Measurements from ENCODE around the gene RHBDF1. TPM values are rescaled to one million over a fixed set of nuclear protein-coding genes. Genes with fewer than 3 reads are reported as not detected.

The RHBDF1 gene
- total RNA-seq, 4 donors from 2014 or later: 11.9 to 179 (median 33.8) TPM

DNA sequence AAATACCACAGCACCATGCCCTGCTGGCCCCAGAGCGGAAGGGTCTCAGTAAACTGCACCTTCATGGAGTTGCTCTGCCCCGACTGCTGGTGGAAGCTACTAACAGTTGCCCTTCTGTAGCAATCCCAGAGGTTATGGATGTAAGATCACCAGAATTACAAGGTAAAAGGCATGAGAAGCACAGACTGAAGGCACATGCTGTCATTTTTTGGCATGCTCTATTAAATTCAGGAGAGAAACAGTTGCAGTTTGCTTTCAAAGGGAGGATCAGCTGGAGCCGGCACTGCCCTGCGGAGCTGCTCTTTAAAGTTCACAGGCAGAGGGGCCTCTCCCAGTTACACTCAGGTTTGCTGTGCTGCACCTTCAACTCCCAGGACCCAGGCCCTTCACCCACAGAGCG lies 46.9 kb upstream of the RHBDF1 start:
- no peak for DNase-seq
- no peak overlapping the region for H3K4me3 ChIP-seq
- 94% methylated on average over 5 of the region's 5 CpGs; no CpG with 5 or more reads in 1 of the 2 donors for WGBS, 2 donors (ENCODE audit: low coverage in 1 of 2)
- no peak overlapping the region for H3K27ac ChIP-seq
- no peaks in the 10 kb centered on the region for H3K36me3 ChIP-seq
- in situ Hi-C loops (cut with MboI; ENCODE audit: low pct_ligation_motif_present in 1 of 4, low pct_unique_long_range_greater_than_20kb in 1 of 4, low sequenced_read_pairs in 3 of 4): no loop called here
- H3K4me1 ChIP-seq: peaks cover 0 to 8% (median 4%) of the 10 kb centered on the region in 4 donors
- no peak for TF ChIP-seq EP300 (IDR thresholded peaks at IDR 0.05; ENCODE audit: low read depth)
- no peak for TF ChIP-seq POLR2AphosphoS5 (IDR thresholded peaks at IDR 0.05)
- TF ChIP-seq, protein P1, sequence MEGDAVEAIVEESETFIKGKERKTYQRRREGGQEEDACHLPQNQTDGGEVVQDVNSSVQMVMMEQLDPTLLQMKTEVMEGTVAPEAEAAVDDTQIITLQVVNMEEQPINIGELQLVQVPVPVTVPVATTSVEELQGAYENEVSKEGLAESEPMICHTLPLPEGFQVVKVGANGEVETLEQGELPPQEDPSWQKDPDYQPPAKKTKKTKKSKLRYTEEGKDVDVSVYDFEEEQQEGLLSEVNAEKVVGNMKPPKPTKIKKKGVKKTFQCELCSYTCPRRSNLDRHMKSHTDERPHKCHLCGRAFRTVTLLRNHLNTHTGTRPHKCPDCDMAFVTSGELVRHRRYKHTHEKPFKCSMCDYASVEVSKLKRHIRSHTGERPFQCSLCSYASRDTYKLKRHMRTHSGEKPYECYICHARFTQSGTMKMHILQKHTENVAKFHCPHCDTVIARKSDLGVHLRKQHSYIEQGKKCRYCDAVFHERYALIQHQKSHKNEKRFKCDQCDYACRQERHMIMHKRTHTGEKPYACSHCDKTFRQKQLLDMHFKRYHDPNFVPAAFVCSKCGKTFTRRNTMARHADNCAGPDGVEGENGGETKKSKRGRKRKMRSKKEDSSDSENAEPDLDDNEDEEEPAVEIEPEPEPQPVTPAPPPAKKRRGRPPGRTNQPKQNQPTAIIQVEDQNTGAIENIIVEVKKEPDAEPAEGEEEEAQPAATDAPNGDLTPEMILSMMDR (IDR thresholded peaks at IDR 0.05): no peak
- no peak for TF ChIP-seq POLR2A (IDR thresholded peaks at IDR 0.05)
- H3K9me3 ChIP-seq: no peaks in the 10 kb centered on the region
- H3K27me3 ChIP-seq: no peaks in the 10 kb centered on the region
- intact Hi-C loops (cut with DNase I; ENCODE audit: low total_unique reads): no loop called here

GRCh38 chr16:118857-119256 lies 46.4 kb upstream of the RHBDF1 start:
- H3K27ac ChIP-seq: no peak overlapping the region
- H3K36me3 ChIP-seq: no peaks in the 10 kb centered on the region
- H3K4me1 ChIP-seq: peaks cover 0 to 8% (median 4%) of the 10 kb centered on the region in 4 donors
- in situ Hi-C loops (cut with MboI; ENCODE audit: low pct_ligation_motif_present in 1 of 4, low pct_unique_long_range_greater_than_20kb in 1 of 4, low sequenced_read_pairs in 3 of 4) (no loop called here), intact Hi-C loops (cut with DNase I; ENCODE audit: low total_unique reads) (no loop called here)
- 92% methylated on average over 1 of the region's 2 CpGs; no CpG with 5 or more reads in 1 of the 2 donors for WGBS, 2 donors (ENCODE audit: low coverage in 1 of 2)
- H3K4me3 ChIP-seq: no peak overlapping the region
- no peak for DNase-seq
- no peaks in the 10 kb centered on the region for H3K9me3 ChIP-seq
- no peak for TF ChIP-seq POLR2AphosphoS5 (IDR thresholded peaks at IDR 0.05)
- no peak for TF ChIP-seq POLR2A (IDR thresholded peaks at IDR 0.05)
- TF ChIP-seq EP300 (IDR thresholded peaks at IDR 0.05; ENCODE audit: low read depth): no peak
- TF ChIP-seq, protein P1 (IDR thresholded peaks at IDR 0.05): no peak
- H3K27me3 ChIP-seq: no peaks in the 10 kb centered on the region

GRCh38 chr16:117379-118365 lies 45.2 kb upstream of the RHBDF1 start:
- intact Hi-C loops (cut with DNase I; ENCODE audit: low total_unique reads): no loop called here
- no peaks in the 10 kb centered on the region for H3K9me3 ChIP-seq
- in situ Hi-C loops (cut with MboI; ENCODE audit: low pct_ligation_motif_present in 1 of 4, low pct_unique_long_range_greater_than_20kb in 1 of 4, low sequenced_read_pairs in 3 of 4): no loop called here
- H3K4me1 ChIP-seq: peaks cover 0 to 8% (median 4%) of the 10 kb centered on the region in 4 donors
- no peak overlapping the region for H3K27ac ChIP-seq
- H3K4me3 ChIP-seq: no peak overlapping the region
- H3K27me3 ChIP-seq: no peaks in the 10 kb centered on the region
- 59% methylated on average over 19 of the region's 19 CpGs; no CpG with 5 or more reads in 1 of the 2 donors for WGBS, 2 donors (ENCODE audit: low coverage in 1 of 2)
- no peak for TF ChIP-seq POLR2A (IDR thresholded peaks at IDR 0.05)
- TF ChIP-seq, protein P1 (IDR thresholded peaks at IDR 0.05): peak; percentile 68 to 79 (median 69)
- DNase-seq: peak; percentile 81
- H3K36me3 ChIP-seq: no peaks in the 10 kb centered on the region

DNA sequence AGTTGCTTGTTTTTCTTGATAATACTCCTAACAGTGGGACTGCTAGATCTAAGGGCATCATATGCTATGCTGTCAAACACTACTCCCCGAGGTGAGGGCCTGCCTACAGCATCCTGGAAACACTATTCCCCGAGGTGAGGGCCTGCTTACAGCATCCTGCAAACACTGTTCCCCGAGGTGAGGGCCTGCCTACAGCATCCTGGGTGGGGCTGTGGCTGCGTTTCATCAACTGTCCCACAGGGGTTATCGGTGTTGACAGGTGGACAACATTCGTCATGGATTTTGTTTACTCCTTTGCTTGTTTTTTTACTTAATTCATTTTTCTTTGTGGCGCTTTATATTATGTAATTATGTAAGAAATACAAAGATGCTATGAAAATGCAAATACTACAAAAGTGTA lies 43.6 kb upstream of the RHBDF1 start:
- in situ Hi-C loops (cut with MboI; ENCODE audit: low pct_ligation_motif_present in 1 of 4, low pct_unique_long_range_greater_than_20kb in 1 of 4, low sequenced_read_pairs in 3 of 4): no loop called here

More for the DNA sequence above, 43.6 kb upstream of the RHBDF1 start:
- Histone ChIP-seq H3K27ac (no peak overlapping the region), H3K4me1 (peaks cover 0 to 8% (median 4%) of the 10 kb centered on the region in 4 donors), H3K4me3 (no peak overlapping the region), H3K36me3 (peaks cover 0 to 5% (median 0%) of the 10 kb centered on the region in 4 donors), H3K9me3 (no peaks in the 10 kb centered on the region), H3K27me3 (no peaks in the 10 kb centered on the region)
- no peak for TF ChIP-seq POLR2A (IDR thresholded peaks at IDR 0.05)
- no peak for TF ChIP-seq EP300 (IDR thresholded peaks at IDR 0.05; ENCODE audit: low read depth)
- no peak for TF ChIP-seq POLR2AphosphoS5 (IDR thresholded peaks at IDR 0.05)
- TF ChIP-seq, protein P1 (IDR thresholded peaks at IDR 0.05): no peak
- 74% methylated on average over 2 to 7 of the region's 7 CpGs for WGBS, 2 donors (ENCODE audit: low coverage in 1 of 2)
- intact Hi-C loops (cut with DNase I; ENCODE audit: low total_unique reads): no loop called here
- DNase-seq: no peak

Measured in transverse colon (tissue), 4 donors.